T follicular helper cell (primary cell): ENCODE results near the gene MLN.
"Not testable (repeated sequence)": the region's sequence is repeated elsewhere in the genome, so short reads cannot be mapped to it uniquely, and the experiment has no call there.

Experiments
- DNase-seq: peaks from one replicate; pipeline ENCODE4 v3.0.0-alpha.2; 2020; ENCODE audit warnings: low read depth

The MLN gene

DNA sequence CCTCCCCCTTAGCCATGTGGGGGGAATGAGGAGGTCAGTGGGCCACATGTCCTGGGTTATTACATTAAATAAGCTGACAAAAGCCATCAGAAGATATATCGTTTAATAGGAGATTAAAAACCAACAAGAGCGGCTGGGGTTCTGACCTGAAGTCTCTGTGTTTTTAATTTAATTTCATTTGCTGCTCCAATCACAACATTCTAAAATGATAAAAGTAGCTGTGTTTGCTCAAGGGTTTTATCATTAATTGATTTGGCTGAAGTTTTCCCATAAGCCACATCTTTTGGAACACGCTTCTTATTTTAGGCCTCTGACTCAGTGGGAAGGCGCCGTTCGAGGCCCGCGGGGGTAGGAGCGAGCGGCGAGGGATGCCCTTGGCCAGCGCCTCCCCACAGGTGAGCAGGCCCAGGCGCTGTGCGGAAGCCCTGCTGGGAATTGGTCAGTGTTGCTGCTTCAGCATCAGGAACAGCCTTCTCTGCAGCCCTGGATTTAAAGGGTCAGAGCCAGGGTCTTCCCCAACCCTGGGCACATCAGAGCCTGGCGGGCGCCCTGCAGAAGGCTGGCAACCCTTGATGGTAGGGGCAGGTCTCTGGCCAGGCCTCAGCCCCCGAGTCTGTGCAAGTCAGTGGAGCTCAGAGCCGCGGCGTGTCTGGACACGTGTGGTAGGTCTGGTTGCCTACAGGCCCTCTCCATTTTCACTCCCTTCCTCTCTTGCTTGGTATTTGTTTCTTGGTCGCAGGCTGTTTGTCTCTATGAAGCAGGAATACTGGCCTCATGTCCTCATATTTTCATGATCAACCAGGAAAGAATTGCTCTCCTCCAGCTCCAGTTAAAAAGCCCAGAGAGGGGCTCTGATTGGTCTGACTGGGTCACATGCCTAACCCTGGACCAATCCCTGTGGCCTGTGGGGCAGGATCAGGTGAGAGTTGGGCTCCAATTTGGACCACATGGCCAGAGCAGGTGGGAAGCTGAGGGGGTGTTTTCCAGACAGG is 30.9 kb upstream of the MLN start:
- DNase-seq, result no peak

DNA sequence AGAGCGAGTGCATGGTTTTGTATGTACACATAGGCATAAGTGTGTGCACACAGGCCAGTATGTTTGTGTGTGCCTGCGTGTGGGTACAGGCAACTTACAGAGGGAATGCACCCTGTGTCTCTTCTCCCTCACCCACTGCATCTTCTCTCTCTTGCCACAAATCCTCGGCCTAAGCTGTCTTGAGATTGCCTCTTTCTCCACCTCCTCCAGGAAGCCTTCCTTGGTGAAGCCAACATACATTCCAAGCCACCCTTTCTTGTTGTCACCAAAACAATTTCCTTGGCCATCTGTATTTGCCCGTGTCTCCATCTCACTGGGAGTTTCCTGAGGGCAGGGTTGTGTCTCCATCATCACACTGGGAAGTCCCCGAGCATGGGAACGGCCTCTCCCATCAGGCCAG is 29.8 kb upstream of the MLN start:
- DNase-seq, result no peak

DNA sequence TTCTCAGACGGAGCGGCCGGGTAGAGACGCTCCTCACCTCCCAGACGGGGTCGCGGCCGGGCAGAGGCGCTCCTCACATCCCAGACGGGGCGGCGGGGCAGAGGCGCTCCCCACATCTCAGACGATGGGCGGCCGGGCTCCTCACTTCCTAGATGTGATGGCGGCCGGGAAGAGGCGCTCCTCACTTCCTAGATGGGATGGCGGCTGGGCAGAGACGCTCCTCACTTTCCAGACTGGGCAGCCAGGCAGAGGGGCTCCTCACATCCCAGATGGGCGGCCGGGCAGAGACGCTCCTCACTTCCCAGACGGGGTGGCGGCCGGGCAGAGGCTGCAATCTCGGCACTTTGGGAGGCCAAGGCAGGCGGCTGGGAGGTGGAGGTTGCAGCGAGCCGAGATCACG is 29.0 kb upstream of the MLN start:
- not testable (repeated sequence) for DNase-seq

DNA sequence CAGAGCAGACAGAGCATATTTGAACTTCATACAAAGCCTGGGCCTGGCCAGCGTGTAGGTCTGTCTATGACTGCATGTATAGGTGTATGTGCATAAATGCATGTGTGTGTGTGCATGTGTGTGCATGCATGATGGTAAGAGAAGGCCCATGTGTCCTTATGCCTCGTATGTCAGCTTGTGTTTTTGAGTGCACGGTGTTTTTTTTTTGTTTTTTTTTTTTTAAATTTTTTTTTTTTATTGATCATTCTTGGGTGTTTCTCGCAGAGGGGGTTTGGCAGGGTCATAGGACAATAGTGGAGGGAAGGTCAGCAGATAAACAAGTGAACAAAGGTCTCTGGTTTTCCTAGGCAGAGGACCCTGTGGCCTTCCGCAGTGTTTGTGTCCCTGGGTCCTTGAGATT is 27.9 kb upstream of the MLN start:
- not testable (repeated sequence) for DNase-seq

DNA sequence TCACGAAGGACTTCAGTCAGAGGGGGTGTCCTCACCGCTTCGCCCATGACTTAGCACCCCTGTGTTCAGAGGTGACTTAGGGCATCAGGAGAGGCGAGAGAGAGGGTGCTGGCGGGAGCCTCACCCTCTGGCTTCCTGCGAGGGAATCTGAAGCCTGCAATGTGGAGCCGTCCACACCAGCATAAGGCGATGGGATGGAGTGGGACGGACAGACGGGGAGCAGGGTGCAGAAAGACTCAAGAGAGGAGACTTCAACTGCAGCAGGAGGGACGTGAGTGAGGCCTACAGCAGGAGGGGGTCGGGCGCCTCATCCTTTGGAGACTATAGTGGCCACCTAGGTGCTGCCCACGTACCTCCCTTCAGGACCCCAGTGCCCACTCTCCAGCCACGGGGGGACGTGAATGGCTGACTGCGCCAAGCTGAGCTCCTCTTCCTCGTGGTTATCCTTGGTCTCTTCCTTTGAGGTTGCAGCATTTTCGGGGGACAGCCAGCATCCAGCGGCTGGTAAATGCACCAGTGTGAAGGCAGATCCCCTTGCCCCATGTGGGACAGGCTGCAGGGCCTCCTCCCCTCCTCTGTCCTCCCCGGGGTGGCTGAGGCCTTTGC is 26.9 kb upstream of the MLN start:
- no peak for DNase-seq

DNA sequence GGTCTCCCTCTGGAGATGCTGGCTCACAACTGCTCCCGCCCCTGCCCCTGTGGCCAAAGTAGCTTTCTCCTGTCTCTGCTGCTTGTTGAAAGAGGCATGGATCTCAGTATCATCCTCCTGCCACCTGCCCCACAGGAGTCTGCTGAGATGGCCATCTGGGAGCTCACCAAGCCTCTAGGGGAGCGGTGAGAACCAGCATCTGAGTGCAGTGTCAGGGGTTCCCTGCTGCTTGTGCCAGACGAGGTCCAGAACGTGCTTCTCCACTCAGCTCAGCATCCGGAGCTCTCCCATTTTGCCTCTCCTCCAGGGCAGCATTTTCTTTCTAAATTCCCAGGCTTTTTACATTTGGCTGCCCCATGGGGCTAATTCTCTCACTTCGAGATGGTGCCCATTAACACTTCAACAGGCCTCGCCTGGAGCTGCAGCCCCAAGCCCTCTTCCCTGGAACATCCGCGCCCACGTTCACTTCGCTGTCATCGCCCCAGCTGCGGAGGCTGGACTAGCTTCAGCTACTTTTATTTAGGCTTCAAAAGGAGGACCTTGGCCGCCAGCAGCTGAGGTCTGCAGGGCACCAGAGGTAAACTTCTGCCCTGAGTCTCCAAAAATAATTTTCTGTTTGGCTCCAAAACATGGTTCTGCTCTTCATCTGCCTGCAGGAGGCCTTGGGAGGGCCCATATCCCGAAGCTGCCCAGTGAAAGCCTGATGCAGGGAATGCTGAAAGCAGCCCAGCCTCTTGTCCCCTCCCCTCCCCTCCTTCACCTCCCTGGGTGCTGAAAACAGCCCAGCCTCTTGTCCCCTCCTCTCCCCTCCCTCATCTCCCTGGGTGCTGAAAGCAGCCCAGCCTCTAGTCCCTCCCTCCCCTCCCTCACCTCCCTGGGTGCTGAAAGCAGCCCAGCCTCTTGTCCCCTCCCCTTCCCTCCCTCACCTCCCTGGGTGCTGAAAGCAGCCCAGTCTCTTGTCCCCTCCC is 25.2 kb upstream of the MLN start:
- no peak for DNase-seq

DNA sequence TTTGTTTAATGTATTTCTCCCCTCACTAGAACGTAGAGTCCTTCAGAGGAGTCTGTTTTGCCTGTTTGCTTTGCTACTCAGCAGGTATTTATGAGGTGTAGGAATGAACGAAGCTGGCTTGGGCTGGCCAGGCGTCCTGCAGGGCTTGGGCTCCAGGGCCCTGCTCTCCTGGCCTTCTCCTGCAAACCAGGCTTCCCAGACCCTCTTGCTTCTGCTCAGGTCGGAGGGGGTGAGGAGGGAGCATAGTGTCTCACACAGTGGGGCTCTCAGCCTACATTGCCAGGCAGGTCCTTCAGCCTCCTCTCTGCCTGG is 24.6 kb upstream of the MLN start:
- DNase-seq, result no peak

DNA sequence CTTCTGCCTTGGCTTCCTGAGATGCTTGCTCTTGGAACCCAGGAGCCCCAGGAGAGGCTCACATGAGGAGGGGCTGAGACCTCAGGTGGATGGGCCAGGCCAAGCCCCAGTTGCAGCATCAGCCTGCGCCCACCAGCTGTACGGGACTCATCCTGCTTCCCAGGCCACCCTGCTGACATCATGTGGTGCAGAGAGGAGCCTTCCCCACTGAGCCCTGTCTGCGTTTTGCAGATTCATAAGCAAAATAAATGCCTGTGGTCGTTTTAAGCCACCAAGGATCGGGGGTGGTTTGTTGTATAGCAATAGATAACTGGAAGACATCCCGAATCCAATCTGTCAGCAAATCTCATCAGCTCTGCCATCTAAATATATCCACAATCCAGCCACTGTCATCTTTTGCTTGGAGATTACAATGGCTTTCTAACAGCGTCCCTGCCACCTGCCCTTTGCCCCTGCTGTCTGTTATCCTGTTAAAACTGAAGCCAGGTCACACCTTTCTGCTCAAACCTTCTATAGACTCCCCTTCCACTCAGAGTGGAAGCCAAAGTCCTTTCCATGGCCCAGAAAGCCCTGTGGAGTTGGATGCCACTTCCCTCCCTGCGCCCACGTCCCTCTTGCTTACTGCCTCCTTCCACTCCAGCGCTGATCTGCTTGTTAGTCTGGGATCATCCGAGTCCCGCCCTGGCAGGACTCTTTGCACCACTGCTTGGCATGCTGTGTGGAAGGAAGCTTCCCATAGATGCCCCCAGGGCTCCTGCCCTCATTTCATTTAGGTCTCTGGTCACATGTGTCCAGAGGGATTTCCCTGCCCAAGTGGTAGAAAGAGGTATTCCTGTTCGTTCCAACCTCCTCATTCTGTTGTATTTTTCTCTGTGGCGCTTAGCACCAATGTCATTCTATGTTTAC is 24.0 kb upstream of the MLN start:
- DNase-seq, result no peak

DNA sequence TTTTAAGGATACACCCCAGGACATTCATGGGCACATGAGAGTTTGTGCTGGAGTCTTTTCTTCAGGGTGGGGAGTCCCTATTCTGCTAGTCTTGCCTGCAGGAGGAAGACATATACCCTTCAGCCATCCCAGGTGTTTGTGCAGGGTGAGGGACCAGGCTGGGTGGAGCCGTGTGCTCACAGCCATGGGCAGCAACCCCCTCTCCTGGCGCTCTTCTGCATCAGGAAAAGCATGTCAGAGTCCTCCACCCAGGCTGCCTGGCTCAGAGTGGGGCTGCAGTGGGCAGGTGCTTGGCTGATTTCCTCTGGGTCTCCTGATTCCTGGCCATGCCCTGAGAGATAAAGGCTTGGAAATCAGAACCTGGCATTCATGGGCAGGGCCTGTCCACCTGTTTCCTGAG is 22.7 kb upstream of the MLN start:
- DNase-seq, result no peak

DNA sequence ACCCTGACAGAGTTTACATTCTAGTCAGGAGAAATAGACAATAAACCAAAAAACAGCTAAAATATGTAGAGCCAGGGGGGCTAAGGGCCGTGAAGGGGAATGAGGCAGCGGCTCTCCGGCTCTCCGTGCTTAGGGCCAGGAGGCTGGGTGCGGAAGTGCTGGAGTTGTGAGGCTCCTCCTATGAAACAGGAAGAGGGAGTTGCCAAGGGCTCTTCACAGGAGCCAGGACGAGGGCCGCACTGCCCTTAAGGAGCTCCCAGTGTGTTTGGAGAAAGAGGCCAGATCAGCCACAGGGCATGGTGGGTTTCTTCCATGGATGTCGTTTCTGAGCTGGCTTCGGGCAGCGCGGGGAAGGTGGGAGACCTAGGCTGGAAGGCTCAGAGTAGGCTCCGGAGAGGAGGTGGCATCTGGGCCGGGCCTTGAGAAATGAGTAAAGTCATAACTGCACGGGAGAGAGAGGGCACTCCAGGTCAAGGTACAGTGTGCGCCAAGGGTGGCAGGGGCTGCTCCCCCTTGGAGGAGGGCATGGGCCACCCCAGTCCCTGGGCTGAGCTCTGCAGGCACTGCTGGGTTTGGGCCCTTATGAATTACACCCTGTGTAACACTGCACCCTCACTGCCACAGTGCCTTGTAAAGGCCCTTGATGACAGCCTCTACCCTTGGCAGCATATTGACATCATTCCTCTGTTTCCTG is 20.8 kb upstream of the MLN start:
- DNase-seq, result no peak

DNA sequence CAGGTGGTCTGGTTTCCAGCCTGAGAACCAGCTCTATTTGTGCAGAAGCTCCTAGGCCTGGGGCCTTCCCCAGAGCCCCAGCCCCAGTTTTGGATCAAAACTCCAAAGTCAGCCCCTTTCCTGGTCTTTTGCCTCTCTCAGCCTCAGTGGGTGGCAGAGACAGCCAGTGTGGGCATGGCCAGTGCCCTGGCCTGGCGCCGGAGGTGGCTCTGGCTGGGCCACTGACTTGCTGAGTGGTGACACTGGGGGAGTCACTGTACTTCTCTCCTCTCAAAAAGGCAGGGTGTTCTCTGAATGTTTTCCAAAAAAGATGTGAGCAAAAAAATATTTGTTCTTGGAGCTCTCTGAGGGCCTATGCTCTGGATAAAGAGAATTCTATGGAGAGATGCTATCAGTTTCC is 20.0 kb upstream of the MLN start:
- no peak for DNase-seq

DNA sequence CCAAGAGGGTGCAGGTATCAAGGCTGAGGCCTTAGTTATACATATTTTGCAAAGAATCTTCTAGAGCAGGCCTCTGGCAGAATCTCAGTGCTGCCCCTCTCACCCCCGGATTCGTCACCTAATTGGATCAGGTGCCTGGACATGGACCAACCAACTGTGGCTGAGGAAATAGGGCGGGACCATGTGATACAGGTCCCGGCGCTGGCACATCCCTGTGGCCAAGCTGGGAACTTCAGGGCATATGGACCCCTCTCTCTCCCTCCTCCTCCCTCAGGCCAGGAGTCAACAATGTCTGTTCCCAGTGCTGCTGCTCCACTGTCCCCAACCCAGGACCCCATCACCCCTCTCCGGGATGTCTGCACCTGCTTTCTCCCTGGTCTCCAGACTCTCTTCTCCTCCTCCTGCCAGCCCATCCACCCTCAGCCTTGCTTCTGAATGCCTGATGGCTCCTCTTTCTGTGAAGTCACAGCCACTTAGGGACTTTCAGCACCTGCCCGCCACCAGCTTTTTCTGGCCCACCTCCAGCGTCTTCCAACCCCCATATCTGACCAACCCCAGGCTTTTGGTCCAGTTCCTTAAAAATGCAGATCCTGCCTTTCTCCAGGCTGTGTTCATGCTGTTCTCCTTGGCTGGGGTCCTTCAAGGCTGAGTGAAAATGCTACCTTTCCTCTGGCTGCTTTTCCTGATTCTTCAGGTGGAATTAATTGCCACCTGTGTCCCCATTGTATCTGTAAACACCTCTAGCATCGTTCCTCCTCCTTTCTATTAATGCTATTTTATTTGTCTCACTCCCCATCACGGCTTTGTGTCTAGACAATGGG is 19.0 kb upstream of the MLN start:
- DNase-seq, result no peak

DNA sequence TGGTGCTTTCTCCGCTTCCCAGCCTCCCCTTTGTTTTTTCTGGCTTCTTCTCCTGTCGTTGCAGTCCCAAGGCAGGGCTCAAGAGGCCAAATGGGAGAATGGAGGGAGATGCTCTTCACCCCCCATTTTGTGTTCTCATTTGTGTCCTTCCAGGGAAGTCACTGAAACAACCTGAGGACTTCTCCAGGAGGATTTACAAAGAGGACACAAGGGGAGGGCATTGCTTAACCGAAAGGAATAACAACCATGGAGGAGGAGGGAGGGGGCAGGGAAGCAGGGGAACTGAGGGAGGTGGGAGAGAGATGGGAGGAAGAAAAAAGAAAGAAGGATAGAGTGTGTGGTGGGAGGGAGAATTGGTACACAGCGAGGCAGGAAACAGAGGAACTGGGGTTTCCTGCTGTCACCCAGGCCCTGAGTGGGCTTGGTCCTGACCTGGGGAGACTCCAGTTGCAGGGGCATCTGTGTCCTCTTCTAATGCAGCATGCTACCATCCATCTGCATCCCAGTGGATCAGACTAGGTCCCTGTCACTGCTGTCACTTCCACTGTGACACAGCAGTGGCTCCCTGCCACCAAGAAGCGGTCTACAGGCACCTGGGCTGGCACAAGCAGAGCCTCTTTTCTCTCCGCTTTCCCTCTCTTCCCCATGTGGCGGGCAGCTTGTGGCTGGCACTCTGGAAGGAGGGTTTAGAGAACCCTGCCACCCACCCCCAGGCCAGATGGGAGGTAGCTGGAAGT is 17.1 kb upstream of the MLN start:
- no peak for DNase-seq

DNA sequence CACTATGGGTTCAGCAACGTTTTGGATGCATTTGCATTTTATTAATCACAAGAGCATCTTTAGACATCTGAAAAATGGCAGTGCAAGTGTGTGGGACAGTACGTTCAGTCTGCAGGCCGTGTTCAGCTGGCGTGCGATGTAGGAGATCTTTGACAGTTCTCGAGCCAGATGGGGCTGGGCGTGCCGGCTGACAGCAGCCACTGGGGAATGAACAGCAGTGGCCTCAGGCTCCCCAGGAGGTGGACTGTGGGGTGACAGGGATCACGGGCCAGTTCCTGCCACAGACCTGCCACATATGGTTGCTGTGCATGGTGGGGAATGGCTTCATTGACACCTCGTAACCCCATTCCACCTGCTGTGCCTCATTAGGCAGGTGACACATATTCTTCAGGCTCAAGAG is 16.4 kb upstream of the MLN start:
- no peak for DNase-seq

DNA sequence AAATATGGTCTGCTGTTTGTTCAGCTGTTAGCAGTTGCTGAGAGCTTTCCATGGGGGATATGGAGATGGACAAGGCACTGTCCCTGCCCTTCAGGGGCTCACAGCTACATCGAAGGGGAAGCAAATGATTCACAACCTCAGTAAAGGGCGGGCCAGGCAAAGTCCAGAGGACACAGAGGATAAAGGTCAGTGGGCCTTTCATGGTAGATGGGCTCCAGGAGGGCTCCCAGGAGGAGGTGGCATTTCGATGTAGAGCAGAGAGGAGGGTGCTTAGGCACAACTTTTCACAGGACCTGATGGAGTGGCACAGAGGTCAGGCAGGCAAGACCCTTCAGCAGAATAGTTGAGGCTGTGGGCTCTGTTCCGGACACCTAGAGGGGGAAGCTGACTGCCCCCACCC is 15.2 kb upstream of the MLN start:
- DNase-seq, result no peak

DNA sequence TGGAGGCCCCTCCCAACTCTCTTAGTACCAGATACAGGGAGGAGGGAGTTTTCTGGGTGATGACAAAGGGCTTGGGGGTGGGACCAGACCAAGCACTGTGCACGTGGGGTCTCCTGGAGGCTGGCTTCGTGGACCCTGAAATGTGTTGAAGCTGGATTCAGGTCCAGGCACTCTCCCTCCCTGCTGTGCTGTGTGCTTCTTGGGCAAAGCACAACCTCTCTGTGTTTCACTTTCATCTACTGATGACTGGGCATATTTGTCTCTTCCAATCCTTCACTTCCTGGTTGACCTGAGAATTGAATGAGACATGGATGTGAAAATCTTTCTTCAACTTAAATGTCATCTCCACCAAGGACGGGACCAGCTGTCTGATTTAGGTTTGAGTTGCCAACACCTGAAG is 14.5 kb upstream of the MLN start:
- no peak for DNase-seq

DNA sequence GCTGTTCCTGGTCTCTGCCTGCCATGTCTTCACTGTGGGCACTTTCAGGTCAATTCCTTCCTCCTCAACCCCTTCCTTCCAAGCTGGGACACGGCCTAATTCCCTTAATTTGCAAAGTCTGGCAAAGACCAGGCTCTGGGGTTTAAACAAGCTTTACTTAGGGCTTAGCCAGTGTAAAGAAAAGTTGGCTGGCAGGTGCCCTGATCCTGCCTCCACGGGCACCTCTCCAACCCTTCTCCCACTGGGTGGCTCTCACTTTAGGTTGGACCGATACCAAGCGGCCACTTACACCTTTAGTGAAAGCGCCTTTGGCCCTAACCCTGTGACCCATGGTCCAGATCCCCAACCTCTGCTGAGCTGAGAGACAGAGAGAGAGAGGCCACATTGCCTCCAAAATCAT is 13.7 kb upstream of the MLN start:
- DNase-seq, result no peak

DNA sequence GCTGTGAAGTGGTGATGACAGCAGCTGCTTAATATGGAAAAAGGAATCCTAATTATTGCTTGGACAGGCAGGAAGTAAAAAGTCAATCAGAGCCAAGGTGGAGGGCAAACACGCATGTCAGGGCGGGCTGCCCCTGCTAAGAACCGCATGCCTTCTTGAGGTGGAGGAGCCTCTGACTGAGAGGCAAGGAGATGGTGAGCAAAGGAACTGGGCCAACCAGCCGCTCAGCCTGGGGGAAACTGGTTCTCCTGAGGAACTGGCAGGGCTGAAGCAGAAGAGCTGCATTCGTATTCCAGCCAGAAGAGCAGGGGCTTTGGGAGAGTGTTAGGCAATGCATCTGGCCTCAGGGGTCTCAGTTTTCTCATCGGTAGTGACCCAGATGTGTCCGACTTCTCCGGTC is 13.1 kb upstream of the MLN start:
- no peak for DNase-seq

DNA sequence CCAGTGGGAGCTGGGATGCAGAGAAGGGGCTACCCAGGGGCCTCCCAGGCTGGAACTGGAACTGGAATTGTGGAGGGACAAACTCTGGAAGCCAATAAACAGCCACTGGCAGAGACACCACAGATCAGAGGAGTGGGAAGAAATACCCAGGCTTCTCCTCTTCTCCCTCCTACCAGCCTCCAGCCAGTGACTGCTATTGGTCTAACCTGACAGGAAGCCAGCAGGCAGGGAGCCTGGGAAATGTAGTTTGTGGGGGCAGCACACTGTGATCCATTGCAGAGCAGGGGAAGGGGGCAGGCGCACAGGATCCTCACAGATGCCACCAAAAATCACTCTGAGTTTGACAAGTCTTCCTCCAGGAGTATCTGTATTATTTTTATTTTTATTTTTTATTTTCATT is 12.1 kb upstream of the MLN start:
- DNase-seq, result no peak
